HepG2 (cell line): ENCODE data around the gene TMEM63B. TPM values are rescaled to one million over a fixed set of nuclear protein-coding genes. Genes with fewer than 3 reads are reported as not detected.

Source experiments
- DR1 ChIP-seq: sonication (generic); formaldehyde crosslinking; IDR thresholded peaks from 2 replicates; pipeline ENCODE4 v1.8.0; 2021; ENCODE audit warnings: mild to moderate bottlenecking, missing genetic modification reagents, inconsistent platforms
- FOXC1 ChIP-seq: sonication (generic); formaldehyde crosslinking; IDR thresholded peaks from 2 replicates; pipeline ENCODE4 v1.8.0; 2022; ENCODE audit warnings: mild to moderate bottlenecking, missing genetic modification reagents, borderline replicate concordance
- GABPB1 ChIP-seq: IDR thresholded peaks from 2 replicates; pipeline ENCODE4 v1.6.1; 2016; ENCODE audit warnings: mild to moderate bottlenecking, missing genetic modification reagents, moderate library complexity, missing compliant biosample characterization
- GTF3A ChIP-seq: sonication (generic); formaldehyde crosslinking; conservative IDR thresholded peaks from 2 replicates; pipeline ENCODE4 v1.4.0; 2020; ENCODE audit warnings: mild to moderate bottlenecking, missing genetic modification reagents
- JUNB ChIP-seq: sonication (generic); formaldehyde crosslinking; IDR thresholded peaks from 2 replicates; pipeline ENCODE4 v1.8.0; 2022; ENCODE audit warnings: missing genetic modification reagents, mild to moderate bottlenecking, borderline replicate concordance
- LCORL ChIP-seq, 2 experiments: fragments of 450-650 bp in 1 of 2; sonication (generic) in 1 of 2; formaldehyde crosslinking in 1 of 2; IDR thresholded peaks; 2 replicates each; pipeline versions ENCODE4 v1.5.0 to v1.6.1; 2017 to 2020; ENCODE audit warnings: antibody characterized with exemption in 1 of 2, missing genetic modification reagents in 1 of 2
- MED8 ChIP-seq: sonication (generic); formaldehyde crosslinking; IDR thresholded peaks from 2 replicates; pipeline ENCODE4 v1.8.1; 2023; ENCODE audit warnings: mild to moderate bottlenecking, missing genetic modification reagents; ENCODE audit not compliant: insufficient replicate concordance
- PCBP1 ChIP-seq: fragments of 200-400 bp; formaldehyde crosslinking; IDR thresholded peaks from 2 replicates; pipeline ENCODE4 v1.6.1; 2017; ENCODE audit warnings: mild to moderate bottlenecking, low read depth, low read length, borderline replicate concordance
- SALL1 ChIP-seq: sonication (generic); formaldehyde crosslinking; IDR thresholded peaks from 2 replicates; pipeline ENCODE4 v1.8.0; 2022; ENCODE audit warnings: mild to moderate bottlenecking, missing genetic modification reagents
- SRF ChIP-seq: IDR thresholded peaks from 2 replicates; pipeline ENCODE4 v1.6.1; 2011; ENCODE audit warnings: mild to moderate bottlenecking, low read depth, low read length, moderate library complexity
- TRIM24 ChIP-seq: sonication (generic); formaldehyde crosslinking; IDR thresholded peaks from 2 replicates; pipeline ENCODE4 v1.8.0; 2022; ENCODE audit warnings: mild to moderate bottlenecking, missing genetic modification reagents
- ZMYM4 ChIP-seq: sonication (generic); formaldehyde crosslinking; IDR thresholded peaks from 2 replicates; pipeline ENCODE4 v1.8.1; 2023; ENCODE audit warnings: mild to moderate bottlenecking, missing genetic modification reagents
- ZNF121 ChIP-seq: sonication (generic); formaldehyde crosslinking; IDR thresholded peaks from 2 replicates; pipeline ENCODE4 v1.5.0; 2020; ENCODE audit warnings: mild to moderate bottlenecking, missing genetic modification reagents
- ZNF230 ChIP-seq: sonication (generic); formaldehyde crosslinking; IDR thresholded peaks from 2 replicates; pipeline ENCODE4 v1.4.0; 2020; ENCODE audit warnings: mild to moderate bottlenecking, missing genetic modification reagents
- ZNF530 ChIP-seq: sonication (generic); formaldehyde crosslinking; IDR thresholded peaks from 2 replicates; pipeline ENCODE4 v1.5.0; 2020; ENCODE audit warnings: low read depth, mild to moderate bottlenecking, missing genetic modification reagents
- ZNF773 ChIP-seq: sonication (generic); formaldehyde crosslinking; IDR thresholded peaks from 2 replicates; pipeline ENCODE4 v1.4.0; 2020; ENCODE audit warnings: missing genetic modification reagents, borderline replicate concordance
- polyA plus RNA-seq, 8 experiments: library from polyadenylated mRNA; depleted of rRNA in 3 of 8; stranded (reverse) in 7 of 8; unstranded in 1 of 8; fragments of >200 nt; fragmentation: Illumina TruSeq in 4 of 8; extraction: Trizol in 4 of 8; gene quantifications; 2 replicates each; pipeline versions ENCODE4 v1.2.1 to v1.2.3, GENCODE V29; 2011 to 2016; ENCODE audit warnings: low read depth in 4 of 8, missing spikeins in 1 of 8, mixed read lengths in 1 of 8; ENCODE audit not compliant: insufficient read depth in 1 of 8
- total RNA-seq, 5 experiments: library from RNA; depleted of rRNA; stranded (reverse); fragments of >200 nt; fragmentation: Illumina TruSeq; extraction: Trizol; gene quantifications; 2 replicates each; pipeline ENCODE4 v1.2.3, GENCODE V29; 2016; ENCODE audit warnings: low read depth in 1 of 5
- TF ChIP-seq, protein P1 (sequence below): sonication (generic); formaldehyde crosslinking; IDR thresholded peaks from 2 replicates; pipeline ENCODE4 v1.4.0; 2020; ENCODE audit warnings: missing genetic modification reagents
- TF ChIP-seq, protein P2 (sequence below): IDR thresholded peaks from 2 replicates; pipeline ENCODE4 v1.6.1; 2012; ENCODE audit warnings: low read length, improper control_type of control experiment
- TF ChIP-seq, protein P3 (sequence below): sonication (generic); formaldehyde crosslinking; IDR thresholded peaks from 2 replicates; pipeline ENCODE4 v1.8.0; 2022; ENCODE audit warnings: mild to moderate bottlenecking, missing genetic modification reagents; ENCODE audit not compliant: insufficient replicate concordance
- TF ChIP-seq, protein P4 (sequence below): IDR thresholded peaks from 2 replicates; pipeline ENCODE4 v1.6.1; 2016; ENCODE audit warnings: mild to moderate bottlenecking
- TF ChIP-seq, protein P5 (sequence below): sonication (generic); formaldehyde crosslinking; IDR thresholded peaks from 2 replicates; pipeline ENCODE4 v1.5.0; 2020; ENCODE audit warnings: missing genetic modification reagents

The TMEM63B gene
- total and polyA plus RNA-seq, 2 of the 13 experiments (the other 11 are each of a cell fraction or from before 2014, with no cell fraction given) = 27.4 to 75.8 TPM

DNA sequence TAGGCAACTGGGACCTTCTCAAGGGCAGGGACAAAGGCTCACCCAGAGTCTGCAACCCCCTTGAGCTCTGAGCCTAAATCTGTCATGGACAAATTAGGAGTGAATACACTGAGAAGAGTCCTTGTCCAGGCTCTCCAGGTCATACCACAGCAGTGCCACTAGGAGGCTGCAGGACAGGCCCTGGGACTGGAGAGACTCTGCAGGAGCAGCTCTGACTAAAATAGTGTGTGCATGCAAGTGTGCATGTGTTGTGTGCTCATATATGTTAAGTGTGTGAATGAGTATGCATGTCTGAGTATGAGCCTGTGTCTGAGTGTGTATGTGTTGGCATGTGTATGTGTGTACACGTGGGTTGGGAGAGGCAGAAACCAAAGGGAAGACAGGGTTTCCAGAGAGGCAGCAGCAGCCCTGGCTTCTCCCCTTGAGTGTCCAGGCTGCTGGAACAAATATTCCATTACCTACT lies 27.2 kb upstream of the TMEM63B start (continued):
- TF ChIP-seq, protein P1, sequence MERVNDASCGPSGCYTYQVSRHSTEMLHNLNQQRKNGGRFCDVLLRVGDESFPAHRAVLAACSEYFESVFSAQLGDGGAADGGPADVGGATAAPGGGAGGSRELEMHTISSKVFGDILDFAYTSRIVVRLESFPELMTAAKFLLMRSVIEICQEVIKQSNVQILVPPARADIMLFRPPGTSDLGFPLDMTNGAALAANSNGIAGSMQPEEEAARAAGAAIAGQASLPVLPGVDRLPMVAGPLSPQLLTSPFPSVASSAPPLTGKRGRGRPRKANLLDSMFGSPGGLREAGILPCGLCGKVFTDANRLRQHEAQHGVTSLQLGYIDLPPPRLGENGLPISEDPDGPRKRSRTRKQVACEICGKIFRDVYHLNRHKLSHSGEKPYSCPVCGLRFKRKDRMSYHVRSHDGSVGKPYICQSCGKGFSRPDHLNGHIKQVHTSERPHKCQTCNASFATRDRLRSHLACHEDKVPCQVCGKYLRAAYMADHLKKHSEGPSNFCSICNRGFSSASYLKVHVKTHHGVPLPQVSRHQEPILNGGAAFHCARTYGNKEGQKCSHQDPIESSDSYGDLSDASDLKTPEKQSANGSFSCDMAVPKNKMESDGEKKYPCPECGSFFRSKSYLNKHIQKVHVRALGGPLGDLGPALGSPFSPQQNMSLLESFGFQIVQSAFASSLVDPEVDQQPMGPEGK = peak; percentile 15; the same call in 1 of the 2 replicates
- TF ChIP-seq PCBP1 = no peak
- TF ChIP-seq, protein P2, sequence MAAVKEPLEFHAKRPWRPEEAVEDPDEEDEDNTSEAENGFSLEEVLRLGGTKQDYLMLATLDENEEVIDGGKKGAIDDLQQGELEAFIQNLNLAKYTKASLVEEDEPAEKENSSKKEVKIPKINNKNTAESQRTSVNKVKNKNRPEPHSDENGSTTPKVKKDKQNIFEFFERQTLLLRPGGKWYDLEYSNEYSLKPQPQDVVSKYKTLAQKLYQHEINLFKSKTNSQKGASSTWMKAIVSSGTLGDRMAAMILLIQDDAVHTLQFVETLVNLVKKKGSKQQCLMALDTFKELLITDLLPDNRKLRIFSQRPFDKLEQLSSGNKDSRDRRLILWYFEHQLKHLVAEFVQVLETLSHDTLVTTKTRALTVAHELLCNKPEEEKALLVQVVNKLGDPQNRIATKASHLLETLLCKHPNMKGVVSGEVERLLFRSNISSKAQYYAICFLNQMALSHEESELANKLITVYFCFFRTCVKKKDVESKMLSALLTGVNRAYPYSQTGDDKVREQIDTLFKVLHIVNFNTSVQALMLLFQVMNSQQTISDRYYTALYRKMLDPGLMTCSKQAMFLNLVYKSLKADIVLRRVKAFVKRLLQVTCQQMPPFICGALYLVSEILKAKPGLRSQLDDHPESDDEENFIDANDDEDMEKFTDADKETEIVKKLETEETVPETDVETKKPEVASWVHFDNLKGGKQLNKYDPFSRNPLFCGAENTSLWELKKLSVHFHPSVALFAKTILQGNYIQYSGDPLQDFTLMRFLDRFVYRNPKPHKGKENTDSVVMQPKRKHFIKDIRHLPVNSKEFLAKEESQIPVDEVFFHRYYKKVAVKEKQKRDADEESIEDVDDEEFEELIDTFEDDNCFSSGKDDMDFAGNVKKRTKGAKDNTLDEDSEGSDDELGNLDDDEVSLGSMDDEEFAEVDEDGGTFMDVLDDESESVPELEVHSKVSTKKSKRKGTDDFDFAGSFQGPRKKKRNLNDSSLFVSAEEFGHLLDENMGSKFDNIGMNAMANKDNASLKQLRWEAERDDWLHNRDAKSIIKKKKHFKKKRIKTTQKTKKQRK = no peak
- TF ChIP-seq ZNF230 (CRISPR knock-in tag) = 0 out of 2 replicates have a peak, but pooled peaks have one; percentile 60
- TF ChIP-seq SRF = no peak
- TF ChIP-seq, protein P3, sequence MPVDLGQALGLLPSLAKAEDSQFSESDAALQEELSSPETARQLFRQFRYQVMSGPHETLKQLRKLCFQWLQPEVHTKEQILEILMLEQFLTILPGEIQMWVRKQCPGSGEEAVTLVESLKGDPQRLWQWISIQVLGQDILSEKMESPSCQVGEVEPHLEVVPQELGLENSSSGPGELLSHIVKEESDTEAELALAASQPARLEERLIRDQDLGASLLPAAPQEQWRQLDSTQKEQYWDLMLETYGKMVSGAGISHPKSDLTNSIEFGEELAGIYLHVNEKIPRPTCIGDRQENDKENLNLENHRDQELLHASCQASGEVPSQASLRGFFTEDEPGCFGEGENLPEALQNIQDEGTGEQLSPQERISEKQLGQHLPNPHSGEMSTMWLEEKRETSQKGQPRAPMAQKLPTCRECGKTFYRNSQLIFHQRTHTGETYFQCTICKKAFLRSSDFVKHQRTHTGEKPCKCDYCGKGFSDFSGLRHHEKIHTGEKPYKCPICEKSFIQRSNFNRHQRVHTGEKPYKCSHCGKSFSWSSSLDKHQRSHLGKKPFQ (CRISPR knock-in tag) = no peak
- TF ChIP-seq FOXC1 (CRISPR knock-in tag) = peak; percentile 83; the same call in 1 of the 2 replicates
- TF ChIP-seq ZNF530 (CRISPR knock-in tag) = no peak
- no peak for TF ChIP-seq GABPB1 (CRISPR knock-in tag)
- TF ChIP-seq ZMYM4 = 0 out of 2 replicates have a peak, but pooled peaks have one; percentile 38
- no peak for TF ChIP-seq GTF3A (CRISPR knock-in tag)
- TF ChIP-seq ZNF121 (CRISPR knock-in tag) = no peak
- TF ChIP-seq ZNF773 (CRISPR knock-in tag) = no peak
- no peak for TF ChIP-seq TRIM24
- no peak for TF ChIP-seq JUNB (CRISPR knock-in tag)
- TF ChIP-seq, protein P4, sequence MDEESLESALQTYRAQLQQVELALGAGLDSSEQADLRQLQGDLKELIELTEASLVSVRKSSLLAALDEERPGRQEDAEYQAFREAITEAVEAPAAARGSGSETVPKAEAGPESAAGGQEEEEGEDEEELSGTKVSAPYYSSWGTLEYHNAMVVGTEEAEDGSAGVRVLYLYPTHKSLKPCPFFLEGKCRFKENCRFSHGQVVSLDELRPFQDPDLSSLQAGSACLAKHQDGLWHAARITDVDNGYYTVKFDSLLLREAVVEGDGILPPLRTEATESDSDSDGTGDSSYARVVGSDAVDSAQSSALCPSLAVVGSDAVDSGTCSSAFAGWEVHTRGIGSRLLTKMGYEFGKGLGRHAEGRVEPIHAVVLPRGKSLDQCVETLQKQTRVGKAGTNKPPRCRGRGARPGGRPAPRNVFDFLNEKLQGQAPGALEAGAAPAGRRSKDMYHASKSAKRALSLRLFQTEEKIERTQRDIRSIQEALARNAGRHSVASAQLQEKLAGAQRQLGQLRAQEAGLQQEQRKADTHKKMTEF (CRISPR knock-in tag) = no peak
- TF ChIP-seq, protein P5, sequence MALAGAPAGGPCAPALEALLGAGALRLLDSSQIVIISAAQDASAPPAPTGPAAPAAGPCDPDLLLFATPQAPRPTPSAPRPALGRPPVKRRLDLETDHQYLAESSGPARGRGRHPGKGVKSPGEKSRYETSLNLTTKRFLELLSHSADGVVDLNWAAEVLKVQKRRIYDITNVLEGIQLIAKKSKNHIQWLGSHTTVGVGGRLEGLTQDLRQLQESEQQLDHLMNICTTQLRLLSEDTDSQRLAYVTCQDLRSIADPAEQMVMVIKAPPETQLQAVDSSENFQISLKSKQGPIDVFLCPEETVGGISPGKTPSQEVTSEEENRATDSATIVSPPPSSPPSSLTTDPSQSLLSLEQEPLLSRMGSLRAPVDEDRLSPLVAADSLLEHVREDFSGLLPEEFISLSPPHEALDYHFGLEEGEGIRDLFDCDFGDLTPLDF (CRISPR knock-in tag) = no peak
- peak; percentile 48; the same call in 1 of the 2 replicates for TF ChIP-seq SALL1 (CRISPR knock-in tag)
- TF ChIP-seq DR1 (CRISPR knock-in tag) = no peak
- no peak for TF ChIP-seq LCORL (IDR thresholded peaks at IDR 0.05)
- TF ChIP-seq LCORL (CRISPR knock-in tag; IDR thresholded peaks at IDR 0.05) = peak; percentile 72
- no peak for TF ChIP-seq MED8 (CRISPR knock-in tag)
